HG02571 (cell line): ENCODE data around the gene RPTOR.
"Not testable (repeated sequence)": the region's sequence is repeated elsewhere in the genome, so short reads cannot be mapped to it uniquely, and the experiment has no call there.

Source experiments
- ATAC-seq: cut with Tn5 transposase; IDR thresholded peaks from one replicate; pipeline ENCODE4 v1.9.1; 2021; ENCODE audit warnings: mild to moderate bottlenecking, moderate library complexity; ENCODE audit not compliant: unreplicated experiment

Gene RPTOR

GRCh38 chr17:80614332-80615047, 69.9 kb downstream of the RPTOR start:
- ATAC-seq, result no peak

DNA sequence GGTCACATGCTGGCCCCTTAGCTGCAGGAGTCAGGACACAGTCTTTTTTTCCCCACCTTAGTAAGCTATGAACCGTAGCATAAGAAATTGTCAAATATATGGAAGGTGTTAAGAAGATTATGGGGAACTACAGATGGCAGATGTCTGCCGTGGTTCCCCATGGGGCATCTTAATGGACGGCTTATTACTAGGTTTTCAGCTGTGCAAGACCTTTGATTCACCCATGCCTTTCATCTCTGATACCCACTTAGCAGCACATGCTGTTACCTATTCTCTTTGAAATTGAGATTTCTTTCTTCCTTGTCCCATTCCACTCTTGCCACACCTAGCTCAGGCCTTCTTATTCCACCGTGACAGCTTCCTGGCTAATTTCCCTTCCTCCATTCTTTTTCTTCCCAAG, 70.7 kb downstream of the RPTOR start:
- ATAC-seq, result no peak

- ATAC-seq, result no peak
Observed at GRCh38 chr17:80616705-80617104, 72.1 kb downstream of the RPTOR start.

DNA sequence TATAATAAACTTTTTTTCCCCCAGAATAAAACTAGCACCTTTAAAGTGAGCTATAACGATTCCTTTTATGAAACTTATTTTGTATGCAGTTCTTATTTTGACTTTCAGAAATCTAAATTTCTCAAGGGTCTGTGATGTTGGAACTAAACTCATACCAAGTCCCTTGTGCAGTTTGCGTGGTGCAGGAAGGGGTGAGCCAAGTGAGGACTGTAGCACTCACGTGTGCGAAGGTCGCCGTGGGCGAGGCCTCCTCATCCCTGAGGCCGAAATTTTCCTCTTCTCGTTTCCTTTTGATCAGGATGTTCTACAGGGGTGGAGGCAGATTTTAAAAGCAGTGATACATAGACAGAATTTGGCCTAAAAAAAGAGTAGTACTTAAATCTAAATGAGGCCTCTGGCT, 73.7 kb downstream of the RPTOR start:
- ATAC-seq, result no peak

- ATAC-seq, result no peak
Observed at GRCh38 chr17:80619535-80620235, 75.0 kb downstream of the RPTOR start.

GRCh38 chr17:80621335-80621996, 76.8 kb downstream of the RPTOR start:
- ATAC-seq, result no peak

DNA sequence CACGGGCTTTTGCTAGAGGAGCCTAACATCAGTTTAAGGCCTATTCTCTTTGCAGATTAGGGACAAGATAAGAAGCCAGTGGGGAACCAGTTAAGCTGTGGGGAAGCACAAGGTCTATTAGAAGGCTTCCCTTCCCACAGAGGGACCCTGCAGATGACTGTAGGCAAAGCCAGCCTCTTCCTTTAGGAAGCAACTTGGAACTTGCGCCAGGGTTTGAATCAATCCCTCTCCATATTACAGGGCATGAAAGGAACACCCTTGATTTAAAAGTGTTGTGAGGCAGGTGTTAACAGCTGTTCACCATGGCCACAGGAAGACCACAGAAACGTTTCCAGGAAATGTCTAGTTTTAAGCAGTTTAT, 77.3 kb downstream of the RPTOR start:
- no peak for ATAC-seq

- ATAC-seq, result no peak
Observed at GRCh38 chr17:80624864-80625263, 80.2 kb downstream of the RPTOR start.

DNA sequence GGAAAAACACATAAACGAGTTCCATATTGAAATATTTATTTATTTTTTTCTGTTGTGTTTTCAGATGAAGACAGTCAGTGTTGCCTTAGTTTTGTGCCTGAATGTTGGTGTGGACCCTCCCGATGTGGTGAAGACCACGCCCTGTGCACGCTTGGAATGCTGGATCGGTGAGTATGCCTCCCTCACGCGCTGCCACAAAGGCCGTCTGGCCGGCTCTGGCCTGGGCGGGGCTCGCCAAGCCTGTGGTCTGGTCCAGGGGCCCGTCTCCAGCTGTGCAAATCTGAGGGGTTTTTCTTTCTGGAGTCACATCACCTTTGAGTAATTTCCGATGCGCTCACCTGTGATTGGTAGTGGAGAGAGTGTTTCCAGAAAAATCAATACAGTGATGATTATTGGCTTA, 81.0 kb downstream of the RPTOR start:
- no peak for ATAC-seq

DNA sequence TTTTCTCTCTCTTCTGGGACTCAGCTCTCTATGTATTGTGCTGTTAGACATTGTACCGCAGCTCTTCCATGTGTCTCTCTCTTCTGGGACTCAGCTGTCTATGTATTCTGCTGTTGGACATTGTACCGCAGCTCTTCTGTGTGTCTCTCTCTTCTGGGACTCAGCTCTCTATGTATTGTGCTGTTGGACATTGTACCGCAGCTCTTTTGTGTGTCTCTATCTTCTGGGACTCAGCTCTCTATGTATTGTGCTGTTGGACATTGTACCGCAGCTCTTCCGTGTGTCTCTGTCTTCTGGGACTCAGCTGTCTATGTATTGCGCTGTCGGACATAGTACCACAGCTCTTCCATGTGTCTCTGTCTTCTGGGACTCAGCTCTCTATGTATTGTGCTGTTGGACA, 84.2 kb downstream of the RPTOR start:
- not testable (repeated sequence) for ATAC-seq

DNA sequence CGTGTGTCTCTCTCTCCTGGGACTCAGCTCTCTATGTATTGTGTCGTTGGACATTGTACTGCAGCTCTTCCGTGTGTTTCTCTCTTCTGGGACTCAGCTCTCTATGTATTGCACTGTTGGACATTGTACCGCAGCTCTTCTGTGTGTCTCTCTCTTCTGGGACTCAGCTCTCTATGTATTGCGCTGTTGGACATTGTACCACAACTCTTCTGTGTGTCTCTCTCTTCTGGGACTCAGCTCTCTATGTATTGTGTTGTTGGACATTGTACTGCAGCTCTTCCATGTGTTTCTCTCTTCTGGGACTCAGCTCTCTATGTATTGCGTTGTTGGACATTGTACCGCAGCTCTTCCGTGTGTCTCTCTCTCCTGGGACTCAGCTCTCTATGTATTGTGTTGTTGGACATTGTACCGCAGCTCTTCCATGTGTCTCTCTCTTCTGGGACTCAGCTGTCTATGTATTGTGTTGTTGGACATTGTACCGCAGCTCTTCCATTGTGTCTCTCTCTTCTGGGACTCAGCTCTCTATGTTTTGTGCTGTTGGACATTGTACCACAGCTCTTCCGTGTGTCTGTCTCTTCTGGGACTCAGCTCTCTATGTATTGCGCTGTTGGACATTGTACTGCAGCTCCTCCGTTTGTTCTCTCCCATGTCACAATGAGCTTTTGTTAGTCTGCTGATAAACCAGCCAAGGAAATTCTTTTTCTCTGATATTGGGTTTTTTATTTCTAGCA, 84.8 kb downstream of the RPTOR start:
- ATAC-seq, result no peak

- no peak for ATAC-seq
Observed at GRCh38 chr17:80630560-80631120, 86.0 kb downstream of the RPTOR start.

- no peak for ATAC-seq
Observed at GRCh38 chr17:80631142-80632045, 86.8 kb downstream of the RPTOR start.

- ATAC-seq, result no peak
Observed at GRCh38 chr17:80632046-80632581, 87.5 kb downstream of the RPTOR start.

- no peak for ATAC-seq
Observed at GRCh38 chr17:80633207-80633606, 88.6 kb downstream of the RPTOR start.

DNA sequence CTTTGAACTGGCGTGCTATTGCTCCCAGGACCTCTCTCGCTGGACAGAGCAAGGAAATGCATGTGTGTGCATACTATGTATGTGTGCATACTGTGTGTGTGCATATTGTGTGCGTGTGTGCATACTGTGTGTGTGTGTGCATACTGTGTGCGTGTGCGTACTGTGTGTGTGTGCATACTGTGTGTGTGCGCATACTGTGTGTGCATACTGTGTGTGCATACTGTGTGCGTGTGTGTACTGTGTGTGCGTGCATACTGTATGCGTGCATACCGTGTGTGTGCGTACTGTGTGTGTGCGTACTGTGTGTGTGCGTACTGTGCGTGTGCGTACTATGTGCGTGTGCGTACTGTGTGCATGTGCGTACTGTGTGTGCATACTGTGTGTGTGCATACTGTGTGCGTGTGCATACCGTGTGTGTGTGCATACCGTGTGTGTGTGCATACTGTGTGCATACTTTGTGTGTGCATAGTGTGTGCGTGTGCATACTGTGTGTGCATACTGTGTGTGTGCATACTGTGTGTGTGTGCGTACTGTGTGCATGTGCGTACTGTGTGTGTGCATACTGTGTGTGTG, 89.4 kb downstream of the RPTOR start:
- ATAC-seq, result no peak

GRCh38 chr17:80636361-80637018, 91.9 kb downstream of the RPTOR start:
- ATAC-seq, result no peak

DNA sequence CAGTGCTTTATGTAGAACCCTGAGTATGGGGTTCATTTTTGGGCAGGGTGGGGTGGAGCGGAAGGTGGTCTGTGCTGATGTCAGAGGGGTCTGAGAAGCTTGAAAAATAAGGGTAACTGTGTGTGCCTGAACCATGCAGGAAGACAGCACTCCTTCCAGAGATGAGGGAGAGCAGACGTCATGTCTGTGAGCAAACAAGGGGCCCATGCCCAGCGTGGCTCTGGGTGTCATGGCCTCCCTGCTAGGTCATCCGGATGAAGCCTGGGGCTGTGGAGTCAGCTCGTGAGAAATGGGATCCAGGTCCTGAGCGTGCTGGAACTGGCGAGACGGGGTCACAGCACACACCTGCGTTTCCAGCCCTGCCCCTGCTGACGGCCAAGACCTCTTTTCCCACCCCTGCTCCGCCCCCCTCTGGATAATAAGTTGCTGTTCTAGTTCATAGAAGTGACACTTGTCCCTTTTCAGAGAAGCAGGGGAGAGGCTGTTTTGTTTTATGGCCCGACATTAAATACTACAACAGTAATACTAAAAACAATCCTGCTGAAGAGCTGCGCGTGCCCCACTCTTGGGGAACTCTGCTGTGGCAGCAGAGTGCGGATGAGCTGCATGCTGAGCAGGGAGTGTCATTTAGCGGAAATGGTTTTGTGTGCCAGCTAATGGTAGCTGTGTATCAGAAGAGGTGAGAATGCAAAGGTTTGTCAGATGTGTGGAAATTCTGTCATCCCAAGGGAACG, 92.6 kb downstream of the RPTOR start:
- no peak for ATAC-seq
